Epithelial cell of esophagus (primary cell): ENCODE results near the gene TBL2.
A peak's percentile ranks its signal among the peaks of the same experiment; 100 is the strongest.
"Not testable (repeated sequence)": the region's sequence is repeated elsewhere in the genome, so short reads cannot be mapped to it uniquely, and the experiment has no call there.

ENCODE experiments used
- DNase-seq: peaks from one replicate; pipeline ENCODE4 v3.0.0; 2010; ENCODE audit warnings: low read depth
- H3K4me3 ChIP-seq: 2 replicates; pipeline ENCODE4 v1.5.1; 2011; ENCODE audit warnings: mild to moderate bottlenecking, low read length, control low read depth
- TF ChIP-seq, protein P1 (sequence below): IDR thresholded peaks from 2 replicates; pipeline ENCODE4 v1.5.1; 2011; ENCODE audit warnings: low read depth, mild to moderate bottlenecking, low read length, control low read depth, inconsistent platforms; ENCODE audit not compliant: insufficient read depth; ENCODE audit errors: missing control alignments

The TBL2 gene

DNA sequence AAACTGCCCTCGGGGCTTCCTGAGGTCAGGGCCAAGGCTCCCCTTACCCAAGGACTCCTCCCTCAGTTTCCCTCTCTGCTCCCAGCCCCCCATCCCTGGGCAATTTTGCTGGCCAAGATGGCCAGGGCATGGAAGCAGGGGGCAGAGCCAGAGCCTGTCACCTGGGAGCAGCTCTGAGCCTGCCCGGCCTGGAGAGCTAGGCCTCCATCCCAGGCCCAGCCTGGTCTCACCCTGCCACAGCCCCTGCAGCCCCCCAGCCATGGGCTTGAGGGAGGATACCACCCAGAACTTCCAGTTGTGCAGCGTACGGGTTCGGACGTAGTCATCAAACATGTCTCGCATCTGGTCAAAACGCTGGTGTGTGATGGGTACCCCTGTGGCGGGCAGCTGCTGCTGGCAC is 17.0 kb upstream of the TBL2 start:
- TF ChIP-seq, protein P1, sequence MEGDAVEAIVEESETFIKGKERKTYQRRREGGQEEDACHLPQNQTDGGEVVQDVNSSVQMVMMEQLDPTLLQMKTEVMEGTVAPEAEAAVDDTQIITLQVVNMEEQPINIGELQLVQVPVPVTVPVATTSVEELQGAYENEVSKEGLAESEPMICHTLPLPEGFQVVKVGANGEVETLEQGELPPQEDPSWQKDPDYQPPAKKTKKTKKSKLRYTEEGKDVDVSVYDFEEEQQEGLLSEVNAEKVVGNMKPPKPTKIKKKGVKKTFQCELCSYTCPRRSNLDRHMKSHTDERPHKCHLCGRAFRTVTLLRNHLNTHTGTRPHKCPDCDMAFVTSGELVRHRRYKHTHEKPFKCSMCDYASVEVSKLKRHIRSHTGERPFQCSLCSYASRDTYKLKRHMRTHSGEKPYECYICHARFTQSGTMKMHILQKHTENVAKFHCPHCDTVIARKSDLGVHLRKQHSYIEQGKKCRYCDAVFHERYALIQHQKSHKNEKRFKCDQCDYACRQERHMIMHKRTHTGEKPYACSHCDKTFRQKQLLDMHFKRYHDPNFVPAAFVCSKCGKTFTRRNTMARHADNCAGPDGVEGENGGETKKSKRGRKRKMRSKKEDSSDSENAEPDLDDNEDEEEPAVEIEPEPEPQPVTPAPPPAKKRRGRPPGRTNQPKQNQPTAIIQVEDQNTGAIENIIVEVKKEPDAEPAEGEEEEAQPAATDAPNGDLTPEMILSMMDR, result no peak
- no peak for DNase-seq
- H3K4me3 ChIP-seq, result no peak overlapping the region

DNA sequence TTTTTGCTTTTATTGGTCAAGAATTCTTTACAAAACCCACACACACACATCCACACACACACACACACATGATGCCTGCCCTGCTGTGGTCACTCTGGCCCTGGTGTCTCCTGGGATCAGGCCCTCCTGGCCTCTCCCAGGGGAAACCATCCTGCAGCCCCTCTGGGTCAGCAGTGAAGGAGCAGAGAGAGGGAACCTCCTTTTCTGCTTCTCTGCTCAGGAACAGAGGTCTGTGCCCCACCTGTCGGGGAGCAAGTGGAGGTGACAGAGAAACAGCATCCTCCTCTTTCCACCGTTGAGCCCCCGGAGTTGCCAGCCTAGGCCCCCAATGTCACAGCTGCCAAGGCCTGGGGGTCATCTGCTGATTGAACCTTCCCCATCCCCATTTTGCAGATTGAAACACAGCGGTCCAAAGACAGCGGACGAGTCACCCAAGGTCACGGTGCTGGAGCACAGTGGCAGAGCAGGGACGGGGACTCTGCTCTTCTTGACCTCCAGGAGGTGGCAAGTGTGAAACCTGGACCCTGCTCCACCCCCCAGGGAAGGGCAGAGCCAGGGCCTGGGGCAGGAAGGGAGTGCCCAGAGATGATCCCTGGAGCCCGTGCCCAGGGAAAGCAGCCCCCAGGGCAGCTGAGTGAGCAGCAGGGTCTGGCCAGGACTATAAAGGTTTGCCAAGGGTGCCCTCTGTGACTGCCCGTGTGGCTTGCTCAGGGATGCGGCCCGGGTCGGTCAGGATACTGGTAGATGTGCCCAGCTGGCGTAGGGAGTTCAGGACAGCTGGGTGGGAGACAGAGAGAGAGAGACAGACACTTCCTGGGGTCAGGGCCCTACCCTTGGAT is 15.0 kb upstream of the TBL2 start:
- TF ChIP-seq, protein P1, result no peak

DNA sequence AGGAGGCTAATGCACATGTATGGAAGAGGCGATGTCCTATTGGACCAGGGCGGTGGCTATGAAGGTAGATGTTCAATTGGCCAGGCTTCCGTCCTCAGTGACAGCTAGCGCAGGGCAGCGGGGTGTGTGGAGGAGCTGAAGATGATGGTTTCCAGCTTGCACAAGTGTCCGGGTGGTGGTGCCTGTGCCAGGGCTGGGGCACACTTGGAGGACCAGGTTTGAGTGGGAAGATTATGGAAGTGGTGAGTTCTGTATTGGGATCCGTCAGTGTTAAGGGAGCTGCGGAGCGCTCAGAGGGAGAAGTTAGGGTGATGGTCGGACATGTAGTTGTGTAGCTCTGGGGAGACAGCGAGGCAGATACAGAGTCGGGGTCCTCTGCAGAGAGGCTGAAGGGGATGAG is 8.5 kb upstream of the TBL2 start:
- TF ChIP-seq, protein P1, result no peak
- no peak overlapping the region for H3K4me3 ChIP-seq
- no peak for DNase-seq

More for the DNA sequence above, 15.0 kb upstream of the TBL2 start:
- no peak overlapping the region for H3K4me3 ChIP-seq
- no peak for DNase-seq

DNA sequence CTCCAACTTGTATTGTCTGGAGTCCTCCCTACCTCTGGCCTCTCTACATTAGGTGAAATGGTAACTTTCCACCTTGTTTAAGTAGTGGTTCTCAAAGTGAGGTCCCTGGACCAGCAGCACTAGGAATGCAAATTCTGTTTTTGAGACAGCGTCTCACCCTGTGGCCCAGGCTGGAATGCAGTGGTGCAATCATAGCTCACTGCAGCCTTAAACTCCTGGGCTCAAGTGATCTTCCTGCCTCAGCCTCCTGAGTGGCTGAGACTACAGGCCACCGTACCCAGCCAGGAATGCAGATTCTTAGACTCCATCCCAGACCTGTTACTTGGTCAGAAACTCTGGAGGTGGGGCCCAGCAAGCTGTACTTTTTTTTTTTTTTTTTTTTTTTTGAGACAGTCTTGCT is 6.8 kb upstream of the TBL2 start:
- TF ChIP-seq, protein P1, result no peak
- no peak for DNase-seq
- H3K4me3 ChIP-seq, result no peak overlapping the region

DNA sequence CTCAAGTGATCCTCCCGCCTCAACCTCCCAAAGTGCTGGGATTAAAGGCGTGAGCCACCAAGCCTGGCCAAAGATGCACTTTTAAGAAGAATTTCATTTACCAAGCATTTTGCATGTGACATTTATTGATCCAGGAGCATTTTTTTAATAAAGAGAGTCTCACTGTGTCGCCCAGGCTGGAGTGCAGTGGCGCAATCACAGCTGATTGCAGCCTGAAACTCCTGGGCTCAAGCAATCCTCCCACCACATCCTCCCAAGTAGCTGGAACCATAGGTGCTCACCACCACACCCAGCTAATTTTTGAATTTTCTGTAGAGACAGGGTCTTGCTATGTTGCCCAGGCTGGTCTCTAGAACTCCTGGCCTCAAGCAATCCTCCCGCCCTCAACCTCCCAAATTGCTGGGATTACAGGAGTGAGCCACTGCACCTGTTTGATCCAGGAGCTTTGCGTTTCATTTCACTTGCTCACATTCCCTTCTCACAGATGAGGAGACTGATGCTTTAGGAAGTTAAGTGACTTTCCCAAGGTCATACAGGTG is 4.4 kb upstream of the TBL2 start:
- H3K4me3 ChIP-seq, result no peak overlapping the region
- no peak for DNase-seq
- TF ChIP-seq, protein P1, result no peak

DNA sequence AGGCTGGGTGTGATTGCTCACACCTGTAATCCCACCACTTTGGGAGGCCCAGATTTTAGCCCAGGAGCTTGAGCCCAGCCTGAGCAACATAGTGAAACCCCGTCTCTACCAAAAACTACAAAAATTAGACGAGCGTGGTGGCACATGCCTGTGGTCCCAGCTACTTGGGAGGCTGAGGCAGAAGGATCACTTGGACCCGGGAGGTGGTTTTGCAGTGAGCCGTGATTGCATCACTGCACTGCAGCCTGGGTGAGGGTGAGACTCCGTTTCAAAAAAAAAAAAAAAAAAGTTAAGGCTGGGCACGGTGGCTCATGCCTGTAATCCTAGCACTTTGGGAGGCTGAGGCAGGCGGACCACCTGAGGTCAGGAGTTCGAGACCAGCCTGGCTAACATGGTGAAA is 2.6 kb upstream of the TBL2 start:
- H3K4me3 ChIP-seq, DNase-seq: not testable (repeated sequence)

DNA sequence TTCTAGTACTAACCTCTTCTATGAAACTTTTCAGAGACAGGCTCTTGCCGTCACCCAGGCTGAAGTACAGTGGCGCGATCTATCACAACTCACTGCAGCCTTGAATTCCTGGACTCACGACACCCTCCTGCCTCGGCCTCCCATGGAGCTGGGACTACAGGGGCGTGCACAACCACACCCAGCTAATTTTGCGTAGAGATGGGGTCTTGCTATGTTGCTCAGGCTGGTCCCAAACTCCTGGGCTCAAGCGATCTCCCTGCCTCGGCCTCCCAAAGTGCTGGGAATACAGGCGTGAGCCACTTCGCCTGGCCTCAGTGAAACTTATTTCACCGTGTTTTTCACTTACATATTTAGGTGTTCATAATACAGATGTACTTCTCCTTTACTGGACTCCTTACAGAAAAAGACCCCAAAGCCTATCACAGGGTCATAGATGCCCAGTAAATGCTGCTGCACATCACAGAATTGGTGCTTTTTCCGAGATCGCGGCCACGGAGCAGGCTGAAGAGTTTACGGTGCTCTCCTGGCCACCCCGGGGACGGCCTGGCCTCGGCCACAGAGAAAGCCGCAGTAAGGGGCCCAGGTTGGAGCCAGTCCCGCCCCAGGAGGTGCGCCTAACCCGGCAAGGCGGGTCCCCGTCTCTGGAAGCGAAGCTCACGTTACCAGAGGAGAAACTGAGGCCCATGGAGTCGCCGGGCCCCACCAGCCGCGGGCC is 595 bp downstream of the TBL2 start:
- H3K4me3 ChIP-seq, result peak overlapping the region; percentile 91
- TF ChIP-seq, protein P1, result no peak

More for the DNA sequence above, 595 bp downstream of the TBL2 start:
- DNase-seq, result peak; percentile 20
